Measurements from ENCODE around the gene SIGLEC10. TPM values are rescaled to one million over a fixed set of nuclear protein-coding genes. Genes with fewer than 3 reads are reported as not detected.
"Not testable (repeated sequence)": the region's sequence is repeated elsewhere in the genome, so short reads cannot be mapped to it uniquely, and the experiment has no call there.

The SIGLEC10 gene
- total and polyA plus RNA-seq, 4 donors = 3.4 to 248 (median 29.9) TPM

GRCh38 chr19:51427201-51427600, 9.8 kb upstream of the SIGLEC10 start:
- ATAC-seq (ENCODE audit: insufficient read depth, low FRiP score) = peak; percentile 34
- Histone ChIP-seq H3K9me3 (ENCODE audit: control insufficient read depth in 4 of 4, insufficient read depth in 3 of 4, low read length in 3 of 4) (peaks cover 0 to 2% (median 0%) of the 10 kb centered on the region in 4 donors), H3K4me1 (ENCODE audit: control insufficient read depth in 5 of 5, insufficient read depth in 5 of 5, low read length in 5 of 5) (no peaks in the 10 kb centered on the region), H3K36me3 (ENCODE audit: control insufficient read depth in 4 of 4, insufficient read depth in 4 of 4, low read length in 4 of 4) (no peaks in the 10 kb centered on the region), H3K9ac (ENCODE audit: insufficient read depth in 1 of 2, low read length in 2 of 2) (no peak overlapping the region), H3K4me3 (no peak overlapping the region), H3K27me3 (ENCODE audit: control insufficient read depth in 3 of 3, insufficient read depth in 3 of 3, low read length in 2 of 3) (no peaks in the 10 kb centered on the region), H3K27ac (ENCODE audit: low read depth in 1 of 2, low read length in 1 of 2) (no peak overlapping the region)
- WGBS, 2 donors = 43 to 57% methylated on average over 3 of the region's 3 CpGs
- no peak for DNase-seq
- TF ChIP-seq CTCF (IDR thresholded peaks at IDR 0.05; ENCODE audit: control extremely low read depth, extremely low read depth) = no peak

- Histone ChIP-seq H3K4me3 (no peak overlapping the region), H3K27me3 (ENCODE audit: control insufficient read depth in 3 of 3, insufficient read depth in 3 of 3, low read length in 2 of 3) (no peaks in the 10 kb centered on the region), H3K4me1 (ENCODE audit: control insufficient read depth in 5 of 5, insufficient read depth in 5 of 5, low read length in 5 of 5) (no peaks in the 10 kb centered on the region), H3K9me3 (ENCODE audit: control insufficient read depth in 4 of 4, insufficient read depth in 3 of 4, low read length in 3 of 4) (no peaks in the 10 kb centered on the region), H3K36me3 (ENCODE audit: control insufficient read depth in 4 of 4, insufficient read depth in 4 of 4, low read length in 4 of 4) (no peaks in the 10 kb centered on the region), H3K9ac (ENCODE audit: insufficient read depth in 1 of 2, low read length in 2 of 2) (no peak overlapping the region), H3K27ac (ENCODE audit: low read depth in 1 of 2, low read length in 1 of 2) (no peak overlapping the region)
- DNase-seq = peak; percentile 83 to 87 (median 85)
- TF ChIP-seq CTCF (IDR thresholded peaks at IDR 0.05; ENCODE audit: control extremely low read depth, extremely low read depth) = peak; percentile 91
- 4 to 8% methylated on average over 17 to 19 of the region's 19 CpGs for WGBS, 2 donors
- peak; percentile 93 for ATAC-seq (ENCODE audit: insufficient read depth, low FRiP score)
Observed at GRCh38 chr19:51422053-51422448, 4.6 kb upstream of the SIGLEC10 start.

GRCh38 chr19:51421229-51422052, 4.0 kb upstream of the SIGLEC10 start:
- no peak overlapping the region for H3K4me3 ChIP-seq
- WGBS, 2 donors = 4 to 10% methylated on average over 30 to 39 of the region's 39 CpGs
- no peak for DNase-seq
- no peak overlapping the region for H3K27ac ChIP-seq (ENCODE audit: low read depth in 1 of 2, low read length in 1 of 2)
- ATAC-seq (ENCODE audit: insufficient read depth, low FRiP score) = no peak
- H3K4me1 ChIP-seq (ENCODE audit: control insufficient read depth in 5 of 5, insufficient read depth in 5 of 5, low read length in 5 of 5) = no peaks in the 10 kb centered on the region
- H3K9ac ChIP-seq (ENCODE audit: insufficient read depth in 1 of 2, low read length in 2 of 2) = no peak overlapping the region
- TF ChIP-seq CTCF (IDR thresholded peaks at IDR 0.05; ENCODE audit: control extremely low read depth, extremely low read depth) = no peak
- H3K27me3 ChIP-seq (ENCODE audit: control insufficient read depth in 3 of 3, insufficient read depth in 3 of 3, low read length in 2 of 3) = no peaks in the 10 kb centered on the region
- H3K36me3 ChIP-seq (ENCODE audit: control insufficient read depth in 4 of 4, insufficient read depth in 4 of 4, low read length in 4 of 4) = no peaks in the 10 kb centered on the region
- H3K9me3 ChIP-seq (ENCODE audit: control insufficient read depth in 4 of 4, insufficient read depth in 3 of 4, low read length in 3 of 4) = no peaks in the 10 kb centered on the region

- H3K4me1 ChIP-seq (ENCODE audit: control insufficient read depth in 5 of 5, insufficient read depth in 5 of 5, low read length in 5 of 5); H3K4me3 ChIP-seq; H3K9me3 ChIP-seq (ENCODE audit: control insufficient read depth in 4 of 4, insufficient read depth in 3 of 4, low read length in 3 of 4); DNase-seq; H3K36me3 ChIP-seq (ENCODE audit: control insufficient read depth in 4 of 4, insufficient read depth in 4 of 4, low read length in 4 of 4); ATAC-seq (ENCODE audit: insufficient read depth, low FRiP score); H3K9ac ChIP-seq (ENCODE audit: insufficient read depth in 1 of 2, low read length in 2 of 2); H3K27me3 ChIP-seq (ENCODE audit: control insufficient read depth in 3 of 3, insufficient read depth in 3 of 3, low read length in 2 of 3); H3K27ac ChIP-seq (ENCODE audit: low read depth in 1 of 2, low read length in 1 of 2): not testable (repeated sequence)
- 89 to 92% methylated on average over 11 of the region's 11 CpGs for WGBS, 2 donors
Observed at GRCh38 chr19:51420511-51420910, 3.1 kb upstream of the SIGLEC10 start.

All from lung (tissue), 12 donors.